Left renal pelvis (tissue), 4 donors: ENCODE data around the gene COPE. TPM values are rescaled to one million over a fixed set of nuclear protein-coding genes. Genes with fewer than 3 reads are reported as not detected.

ENCODE experiments used
- DNase-seq, 4 donors: peaks; one replicate each; pipeline ENCODE4 v3.0.0-alpha.2; 2013; ENCODE audit warnings: low read depth in 4 of 4, low spot score in 3 of 4
- polyA plus RNA-seq, 4 donors: library from polyadenylated mRNA; unstranded; fragments of 120-200 nt; gene quantifications; one replicate each; pipeline ENCODE4 v1.2.1, GENCODE V29; 2013; ENCODE audit not compliant: insufficient read length in 4 of 4

Gene COPE
- polyA plus RNA-seq, 4 donors = 86.5 to 125 (median 98.0) TPM

GRCh38 chr19:18896421-18896841 is 22.8 kb downstream of the COPE start:
- DNase-seq = no peak

- DNase-seq = no peak
These were observed 23.3 kb downstream of the COPE start, which contains the start of gene CERS1 for GRCh38 chr19:18895824-18896341. Gene CERS1 (minus strand): TSS chr19:18896158. CDS start chr19:18896072, 86 bp downstream.

- DNase-seq = no peak
These were observed 24.0 kb downstream of the COPE start for GRCh38 chr19:18895038-18895823.

GRCh38 chr19:18894254-18895037 is 24.7 kb downstream of the COPE start:
- DNase-seq = no peak

- DNase-seq = no peak
These were observed 25.5 kb downstream of the COPE start for GRCh38 chr19:18893587-18894253.

GRCh38 chr19:18889949-18890745 is 29.0 kb downstream of the COPE start:
- DNase-seq = no peak

- no peak for DNase-seq
These were observed 32.2 kb downstream of the COPE start for GRCh38 chr19:18886972-18887371.

- no peak for DNase-seq
These were observed 35.5 kb downstream of the COPE start for GRCh38 chr19:18883526-18884304.

- no peak for DNase-seq
These were observed 37.7 kb downstream of the COPE start for GRCh38 chr19:18881491-18881890.

GRCh38 chr19:18879579-18880373 is 39.4 kb downstream of the COPE start:
- no peak for DNase-seq

GRCh38 chr19:18878858-18879578 is 40.2 kb downstream of the COPE start:
- no peak for DNase-seq

- no peak for DNase-seq
These were observed 41.0 kb downstream of the COPE start for GRCh38 chr19:18878058-18878797.

GRCh38 chr19:18876865-18877264 is 42.3 kb downstream of the COPE start:
- no peak for DNase-seq

- no peak for DNase-seq
These were observed 43.5 kb downstream of the COPE start for GRCh38 chr19:18875726-18876125.

GRCh38 chr19:18871543-18871942 is 47.6 kb downstream of the COPE start:
- no peak for DNase-seq

- no peak for DNase-seq
These were observed 48.5 kb downstream of the COPE start for GRCh38 chr19:18870531-18871172.
